AG04449 (cell line): ENCODE results near the gene DEDD2.

ENCODE experiments used
- CTCF ChIA-PET: fragments of 350-600 bp; formaldehyde crosslinking; extraction: SDS; loops from one replicate; lab custom pipeline; 2021; ENCODE audit warnings: antibody characterized with exemption; lab: Yijun Ruan, JAX
- POLR2A ChIA-PET: fragments of 400-600, 350-600 bp; formaldehyde crosslinking; extraction: SDS; loops from one replicate; lab custom pipeline; 2020; ENCODE audit warnings: antibody characterized with exemption, inconsistent platforms; lab: Yijun Ruan, JAX
- DNase-seq: peaks from one replicate; pipeline ENCODE4 v3.0.0-alpha.2; 2010; ENCODE audit warnings: low read depth, low spot score
- H3K4me3 ChIP-seq: 2 replicates; pipeline ENCODE4 v1.5.1; 2011; ENCODE audit warnings: low read depth, mild to moderate bottlenecking, control low read depth, low read length
- CTCF ChIP-seq: IDR thresholded peaks from one replicate; pipeline ENCODE4 v1.5.1; 2011; ENCODE audit warnings: mild to moderate bottlenecking, moderate library complexity, low read length, control low read depth, inconsistent platforms; ENCODE audit not compliant: insufficient read depth; ENCODE audit errors: missing control alignments

Gene DEDD2

GRCh38 chr19:42248270-42249148 is 31.0 kb upstream of the DEDD2 start:
- no peak for DNase-seq
- CTCF ChIA-PET, result interaction anchor here (3.3 to 14.9 kb wide), 5 partner anchors 31 to 152 kb away, joined by 21 to 258 read pairs (median 146); no protein-coding TSS in a partner anchor

GRCh38 chr19:42247640-42248199 is 30.2 kb upstream of the DEDD2 start:
- DNase-seq, result no peak
- ChIA-PET CTCF (interaction anchor here (0.7 to 14.9 kb wide), 15 partner anchors 10 to 191 kb away, joined by 3 to 258 read pairs (median 17); no protein-coding TSS in a partner anchor), POLR2A (interaction anchor here (1.1 to 2.0 kb wide), 2 partner anchors 32 to 48 kb away, joined by 4 to 5 read pairs; no protein-coding TSS in a partner anchor)
- no peak overlapping the region for H3K4me3 ChIP-seq
- TF ChIP-seq CTCF, result no peak

More at GRCh38 chr19:42248270-42249148, 31.0 kb upstream of the DEDD2 start:
- no peak overlapping the region for H3K4me3 ChIP-seq
- POLR2A ChIA-PET, result interaction anchor here (1.1 kb wide), 1 partner anchor 31 kb away, joined by 4 read pairs; no protein-coding TSS in a partner anchor
- no peak for TF ChIP-seq CTCF

- TF ChIP-seq CTCF, result no peak
- no peak overlapping the region for H3K4me3 ChIP-seq
- ChIA-PET POLR2A (interaction anchor here (1.1 to 2.3 kb wide), 5 partner anchors 21 to 49 kb away, joined by 3 to 11 read pairs (median 5); no protein-coding TSS in a partner anchor), CTCF (interaction anchor here (0.7 to 14.9 kb wide), 28 partner anchors 9 to 194 kb away, joined by 3 to 258 read pairs (median 8); partner anchors contain the start of gene ERF)
- no peak for DNase-seq
Observed at GRCh38 chr19:42246922-42247639, 29.6 kb upstream of the DEDD2 start.

GRCh38 chr19:42246143-42246921 is 28.9 kb upstream of the DEDD2 start:
- POLR2A ChIA-PET, result interaction anchor here (1.1 to 2.3 kb wide), 5 partner anchors 20 to 56 kb away, joined by 3 to 11 read pairs (median 5); partner anchors contain the start of genes PAFAH1B3 and PRR19

More at GRCh38 chr19:42246143-42246921, 28.9 kb upstream of the DEDD2 start:
- DNase-seq, result no peak
- peak; percentile 84 for TF ChIP-seq CTCF
- H3K4me3 ChIP-seq, result no peak overlapping the region
- CTCF ChIA-PET, result interaction anchor here (0.7 to 14.9 kb wide), 33 partner anchors 9 to 194 kb away, joined by 3 to 258 read pairs (median 6); partner anchors contain the start of genes ERF and ZNF526
